ENCODE measurements around the gene SH3YL1. TPM values are rescaled to one million over a fixed set of nuclear protein-coding genes. Genes with fewer than 3 reads are reported as not detected.

SH3YL1 gene
- total RNA-seq, 1 experiment from 2014 or later = 26.5 TPM

- no peak overlapping the region for H2BK20ac ChIP-seq (ENCODE audit: low read depth, low read length, poor library complexity, severe bottlenecking)
- peaks cover 9% of the 10 kb centered on the region for H3K4me1 ChIP-seq (ENCODE audit: insufficient read depth, low read length)
- peaks cover 2% of the 10 kb centered on the region; the same call in 1 of the 2 replicates for H3K79me2 ChIP-seq (ENCODE audit: insufficient read depth, low read length)
- no peaks in the 10 kb centered on the region for H3K23me2 ChIP-seq (ENCODE audit: insufficient read length, low read depth, low read length, poor library complexity, severe bottlenecking)
- H3K4ac ChIP-seq (ENCODE audit: low read depth, low read length) = no peak overlapping the region
- no peak overlapping the region for H3K27ac ChIP-seq (ENCODE audit: insufficient read length, low read depth, low read length)
- Mint-ChIP-seq H3K36me3 (ENCODE audit: insufficient read depth in 1 of 3, low read depth in 3 of 3) (peaks cover 36 to 60% (median 60%) of the 10 kb centered on the region in 3 experiments), H3K27me3 (ENCODE audit: low read depth) (peaks cover 10% of the 10 kb centered on the region), H3K27ac (no peak overlapping the region), H3K4me1 (peaks cover 20 to 21% of the 10 kb centered on the region in 2 experiments), H3K4me3 (no peak overlapping the region), H3K9me3 (no peaks in the 10 kb centered on the region)
- no peak overlapping the region for H3K18ac ChIP-seq (ENCODE audit: insufficient read length, low read depth, low read length)
- no peak overlapping the region for H3K14ac ChIP-seq (ENCODE audit: insufficient read depth, low read length)
- no peak overlapping the region for H3T11ph ChIP-seq (ENCODE audit: low read length)
- H2BK12ac ChIP-seq (ENCODE audit: insufficient read length, low read depth, low read length) = no peak overlapping the region
- no peak overlapping the region for H2AFZ ChIP-seq (ENCODE audit: low read length)
- no peak overlapping the region for H3K9ac ChIP-seq (ENCODE audit: extremely low read depth, insufficient read length, low read length)
- DNase-seq = no peak
- H4K8ac ChIP-seq (replicated peaks; ENCODE audit: insufficient read length, low read depth, low read length) = no peak overlapping the region
- WGBS (ENCODE audit: extremely low coverage, insufficient read length, low lambda C conversion rate) = no CpG with 5 or more reads among the region's 4 CpGs
- no peak overlapping the region for H2AK5ac ChIP-seq (ENCODE audit: insufficient read length, low read length)
- no peaks in the 10 kb centered on the region for H4K20me1 ChIP-seq (ENCODE audit: control insufficient read depth, insufficient read depth, insufficient read length)
- no peak overlapping the region for H2BK120ac ChIP-seq (ENCODE audit: low read depth, low read length, poor library complexity, severe bottlenecking)
- H4K5ac ChIP-seq (ENCODE audit: insufficient read length, low read depth, low read length) = no peak overlapping the region
- H3K4me2 ChIP-seq (ENCODE audit: insufficient read depth, insufficient read length, low read length) = no peak overlapping the region
- peaks cover 7% of the 10 kb centered on the region for H3K79me1 ChIP-seq (ENCODE audit: insufficient read depth, low read depth, low read length, poor library complexity, severe bottlenecking)
- H2BK5ac ChIP-seq (ENCODE audit: insufficient read length, low read length) = no peak overlapping the region
- no peaks in the 10 kb centered on the region for H3K9me3 ChIP-seq (ENCODE audit: control insufficient read depth, low read depth, low read length)
- no peak overlapping the region for H2BK15ac ChIP-seq (ENCODE audit: low read depth, low read length)
- H4K91ac ChIP-seq (ENCODE audit: insufficient read length, low read depth, low read length) = no peak overlapping the region
- H3K27me3 ChIP-seq (ENCODE audit: insufficient read depth, low read length) = no peaks in the 10 kb centered on the region
- no peak overlapping the region for H3K23ac ChIP-seq (ENCODE audit: insufficient read length, low read depth, low read length)
- H3K56ac ChIP-seq (ENCODE audit: insufficient read length, low read depth, low read length) = no peak overlapping the region
- TF ChIP-seq CTCF (conservative IDR thresholded peaks at IDR 0.05) = no peak
Observed at GRCh38 chr2:279956-280649, 16.3 kb upstream of the SH3YL1 start.

Data from H9 (cell line).